T47D (cell line): ENCODE data around the gene SPATA31E1.
"Not testable (repeated sequence)": the region's sequence is repeated elsewhere in the genome, so short reads cannot be mapped to it uniquely, and the experiment has no call there.

Experiments
- DNase-seq, 2 experiments: peaks; one replicate each; pipeline versions ENCODE4 v3.0.0 to v3.0.0-alpha.2; 2011 to 2012; ENCODE audit warnings: low read depth in 1 of 2, low spot score in 1 of 2
- JUND ChIP-seq: IDR thresholded peaks from 2 replicates; pipeline ENCODE4 v1.6.1; 2012; ENCODE audit warnings: low read depth
- in situ Hi-C: cut with HindIII; loops from 2 replicates; pipeline ENCODE4 v1.10.0; 2016; ENCODE audit warnings: low sequenced_read_pairs, low pct_unique_long_range_greater_than_20kb

SPATA31E1 gene

DNA sequence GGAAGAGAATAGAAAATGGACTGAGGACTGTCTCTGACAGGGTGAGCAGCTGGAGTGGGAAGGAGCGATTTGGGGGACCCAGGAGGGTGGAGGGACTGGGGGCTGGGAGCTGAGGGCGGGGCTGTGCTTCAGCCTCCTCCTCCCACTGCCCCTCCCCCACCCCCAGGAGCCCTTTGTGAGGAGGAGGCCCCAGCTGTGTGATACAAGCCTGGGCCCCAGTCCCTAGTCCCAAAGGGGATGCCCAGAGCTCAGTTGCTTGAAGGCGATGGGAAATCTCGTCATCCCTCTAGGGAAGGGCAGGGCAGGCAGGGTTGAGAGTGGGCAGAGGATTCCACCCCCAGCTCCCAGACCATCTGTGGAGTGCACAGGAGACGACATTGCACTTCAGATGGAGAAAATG, at the start of gene SPATA31E1:
Gene SPATA31E1, plus strand, starts transcription at position 251 of the 400 bp plus-strand sequence. Its CDS starts 15 bp downstream, at position 266.
- in situ Hi-C loops, result no loop called here
- TF ChIP-seq JUND, result no peak

DNA sequence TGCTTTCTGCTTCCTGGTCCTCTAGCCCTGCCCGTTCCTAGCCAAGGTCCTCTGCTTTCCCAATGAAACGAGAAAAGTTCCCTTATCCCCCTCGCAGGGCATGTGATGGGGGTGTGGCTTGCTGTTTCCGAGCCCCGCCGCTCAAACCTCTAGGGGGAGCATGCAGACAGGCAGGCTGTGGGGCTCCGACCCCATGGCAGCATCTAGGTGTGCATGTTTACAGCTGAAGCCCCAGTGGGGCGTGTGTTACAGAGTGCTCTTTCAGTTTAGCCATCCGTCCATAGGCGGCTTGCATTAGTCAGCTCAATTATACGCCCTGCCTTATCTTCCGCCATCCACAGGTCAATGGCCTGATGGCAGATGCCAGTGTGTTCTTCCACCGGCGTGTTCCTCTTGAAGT, 48.3 kb upstream of the SPATA31E1 start:
- in situ Hi-C loops, result no loop called here
- no peak for TF ChIP-seq JUND
- no peak for DNase-seq

More for the DNA sequence above, at the start of gene SPATA31E1:
- DNase-seq, result no peak

DNA sequence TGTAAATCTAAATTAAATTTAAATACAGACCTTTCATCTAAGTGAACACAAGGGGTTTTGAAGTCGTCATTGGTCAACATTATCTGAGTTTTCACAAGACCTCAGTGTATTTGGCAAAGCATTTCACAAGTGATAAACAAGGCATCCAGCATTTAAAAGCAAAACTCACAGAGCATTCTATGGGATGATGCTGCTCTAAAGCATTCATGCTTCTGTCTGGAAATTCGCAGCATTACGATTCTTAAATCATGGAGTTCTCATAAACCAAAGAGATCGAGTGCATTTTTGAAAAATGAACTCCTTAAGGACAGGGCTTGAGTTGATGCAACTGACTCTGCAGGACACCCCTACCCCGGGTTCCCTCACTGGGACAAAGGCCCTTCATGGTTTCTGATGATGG, 46.1 kb upstream of the SPATA31E1 start:
- in situ Hi-C loops, result no loop called here
- no peak for TF ChIP-seq JUND
- no peak for DNase-seq

DNA sequence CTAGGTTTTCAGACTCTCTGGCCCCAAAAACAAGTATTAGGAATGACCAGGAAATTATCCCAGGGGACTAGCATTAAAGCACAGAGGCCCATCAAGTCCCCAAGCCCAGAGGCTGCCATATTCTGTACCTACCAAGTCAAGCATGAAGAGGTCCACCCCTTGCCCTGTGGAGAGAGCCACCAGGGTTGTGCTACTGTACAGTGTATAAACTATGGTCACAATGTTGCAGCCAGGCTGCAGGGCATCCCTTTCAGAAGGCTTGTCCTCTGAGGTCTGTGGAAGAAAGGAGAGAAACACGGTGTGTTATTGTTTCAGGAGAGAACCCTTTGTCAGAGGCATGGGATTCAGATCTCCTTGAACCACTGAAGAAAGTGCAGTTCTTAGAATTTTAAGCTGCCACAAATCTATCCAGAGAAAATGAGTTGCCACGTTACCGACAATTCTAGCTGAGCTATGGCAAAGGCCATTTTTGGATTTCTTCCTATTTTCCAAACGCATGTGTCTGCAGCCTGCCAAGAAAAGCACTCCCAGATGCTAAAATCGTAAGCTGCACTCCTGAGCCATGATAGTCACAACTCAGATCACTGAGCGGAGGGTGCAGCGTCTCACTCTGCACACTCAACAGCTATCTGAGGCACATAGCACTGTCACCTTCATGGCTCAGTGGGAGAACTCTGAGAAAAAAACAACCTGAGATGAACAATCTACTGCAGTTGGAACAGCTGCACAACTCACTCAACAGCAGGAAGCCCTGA, 45.5 kb upstream of the SPATA31E1 start:
- no peak for TF ChIP-seq JUND
- DNase-seq, result no peak
- in situ Hi-C loops, result no loop called here

DNA sequence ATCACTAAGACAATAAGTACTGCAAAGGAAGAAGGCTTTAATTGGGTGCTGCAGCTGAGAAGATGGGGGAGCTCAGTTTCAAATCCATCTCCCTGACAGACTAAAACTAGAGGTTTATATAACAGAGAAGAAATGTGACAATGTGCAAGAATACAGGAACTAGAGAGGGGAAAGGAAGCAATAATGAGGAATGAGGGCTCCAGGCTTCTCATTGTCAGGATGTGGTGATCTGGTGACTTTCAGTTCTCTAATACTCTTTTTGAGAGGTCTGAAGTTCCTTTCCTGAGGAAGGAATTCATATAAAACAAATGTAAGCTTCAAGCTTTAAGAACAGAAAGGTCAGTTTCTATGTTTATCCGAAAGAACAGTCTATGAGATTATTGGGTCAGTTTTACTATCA, 42.5 kb upstream of the SPATA31E1 start:
- DNase-seq, result no peak
- in situ Hi-C loops, result no loop called here

DNA sequence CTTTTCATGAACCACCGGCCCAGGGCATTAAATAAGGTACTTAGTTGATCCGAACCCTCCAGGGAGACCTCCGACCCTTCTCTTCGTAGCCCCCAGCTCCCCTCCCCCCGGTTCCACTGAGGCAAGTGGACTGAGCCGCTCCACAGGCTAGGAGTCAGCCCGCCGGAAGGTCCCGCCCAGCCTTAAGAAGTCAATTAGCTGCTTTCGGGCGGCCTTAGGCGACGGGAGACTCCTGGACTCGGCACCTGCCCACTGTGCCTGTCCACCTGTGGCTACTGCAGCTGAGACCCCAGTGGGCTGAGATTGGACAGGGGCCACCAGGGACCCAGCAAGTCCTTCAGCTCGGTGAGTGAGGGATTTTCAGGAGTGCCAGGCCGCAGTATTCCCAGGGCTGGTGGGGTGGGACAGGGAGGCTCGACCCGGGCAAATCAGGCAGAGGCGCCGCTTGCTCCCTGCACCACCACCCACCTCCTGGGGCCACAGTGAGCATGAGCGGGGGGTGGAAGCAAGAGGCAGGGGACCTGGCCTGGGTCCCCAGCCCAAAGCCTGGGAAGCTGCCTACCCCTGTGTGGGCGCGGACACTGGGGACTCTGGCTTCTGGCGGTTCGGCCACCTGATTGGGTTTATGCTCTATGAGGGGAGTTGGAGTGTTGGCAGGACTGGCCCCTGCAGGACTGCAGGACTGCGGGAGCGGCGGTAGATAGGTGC, 39.6 kb upstream of the SPATA31E1 start:
- in situ Hi-C loops, result no loop called here
- DNase-seq, result no peak
- TF ChIP-seq JUND, result no peak

More for the DNA sequence above, 42.5 kb upstream of the SPATA31E1 start:
- no peak for TF ChIP-seq JUND

DNA sequence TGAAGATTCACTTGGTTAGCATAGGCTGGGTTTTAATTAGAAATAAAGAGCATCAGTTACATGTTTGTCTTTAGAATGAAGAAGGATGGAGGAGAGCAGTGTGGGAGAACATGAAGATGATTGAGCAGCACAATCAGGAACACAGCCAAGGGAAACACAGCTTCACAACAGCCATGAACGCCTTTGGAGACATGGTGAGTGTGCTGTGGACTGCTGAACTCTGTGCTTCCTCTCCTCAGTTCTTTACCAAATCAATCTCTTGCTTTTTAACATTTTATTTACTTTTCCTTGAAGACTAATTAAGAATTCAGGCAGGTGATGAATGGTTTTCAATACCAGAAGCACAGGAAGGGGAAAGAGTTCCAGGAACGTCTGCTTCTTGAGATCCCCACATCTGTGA, 38.2 kb upstream of the SPATA31E1 start:
- no peak for TF ChIP-seq JUND
- DNase-seq, result no peak

DNA sequence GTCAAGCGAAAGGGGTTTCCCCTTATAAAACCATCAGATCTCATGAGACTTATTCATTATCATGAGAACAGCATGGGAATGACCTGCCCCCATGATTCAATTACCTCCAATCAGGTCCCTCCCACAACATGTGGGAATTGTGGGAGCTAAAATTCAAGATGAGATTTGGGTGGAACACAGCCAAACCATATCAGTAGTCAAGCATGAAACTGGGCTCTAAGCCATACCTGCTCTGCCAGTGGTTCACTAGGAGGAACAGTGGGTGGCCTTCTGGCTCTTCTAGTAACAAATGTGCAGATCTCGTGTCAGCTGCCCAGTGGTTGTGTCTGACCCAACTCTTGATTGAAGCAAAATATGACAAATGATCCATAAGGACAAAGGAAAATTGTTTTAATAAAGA, 34.9 kb upstream of the SPATA31E1 start:
- in situ Hi-C loops, DNase-seq: not testable (repeated sequence)

More for the DNA sequence above, 38.2 kb upstream of the SPATA31E1 start:
- in situ Hi-C loops, result no loop called here

DNA sequence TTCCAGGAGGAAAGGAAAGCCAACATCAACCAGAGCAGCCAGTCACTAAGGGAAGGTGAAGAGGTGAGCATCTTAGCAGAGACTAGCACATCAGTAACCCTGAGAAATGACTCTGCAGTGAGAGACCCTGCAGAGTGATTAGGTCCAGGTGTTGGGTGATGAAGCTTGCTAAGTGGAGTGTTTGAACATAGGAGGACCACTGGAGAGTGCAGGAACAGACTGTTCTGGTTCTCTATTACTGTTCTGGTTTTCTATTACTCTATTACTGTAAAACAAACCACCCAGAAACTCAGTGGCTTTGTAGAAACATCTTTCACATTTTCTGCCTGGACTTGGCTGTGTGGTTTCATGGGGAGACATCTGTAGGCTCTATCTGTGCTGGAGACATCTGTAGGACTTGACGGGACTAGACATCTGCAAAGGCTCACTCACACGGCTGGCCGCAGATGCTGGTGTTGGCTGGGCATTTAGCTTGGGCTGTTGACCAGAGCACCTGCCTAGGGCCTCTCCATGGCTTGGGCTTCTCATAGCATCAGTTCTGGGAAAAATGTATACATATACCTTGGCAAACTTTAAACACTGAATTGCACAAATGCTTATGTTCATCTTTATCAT, 33.4 kb upstream of the SPATA31E1 start:
- in situ Hi-C loops, result no loop called here
- TF ChIP-seq JUND, result no peak
- no peak for DNase-seq

DNA sequence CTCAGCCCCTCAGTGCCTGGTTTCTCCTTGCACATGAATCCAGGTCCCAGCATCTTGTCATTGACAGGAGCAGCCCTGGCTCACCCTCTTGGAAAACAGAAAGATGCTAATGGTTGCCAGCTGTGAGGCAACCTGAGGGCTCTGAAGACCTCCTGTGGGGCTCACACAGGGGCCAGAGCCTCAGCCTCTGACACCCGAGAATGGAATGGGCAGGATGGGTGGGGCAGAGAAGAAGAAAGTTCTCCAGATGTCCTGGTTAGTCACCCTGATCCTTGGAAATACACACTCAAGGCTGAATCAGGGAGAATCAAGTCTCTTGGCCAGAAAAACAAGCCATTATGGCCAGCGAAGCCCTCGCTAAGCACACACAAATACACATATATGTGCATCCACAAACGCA, 32.3 kb upstream of the SPATA31E1 start:
- no peak for DNase-seq
- in situ Hi-C loops, result no loop called here
- no peak for TF ChIP-seq JUND

DNA sequence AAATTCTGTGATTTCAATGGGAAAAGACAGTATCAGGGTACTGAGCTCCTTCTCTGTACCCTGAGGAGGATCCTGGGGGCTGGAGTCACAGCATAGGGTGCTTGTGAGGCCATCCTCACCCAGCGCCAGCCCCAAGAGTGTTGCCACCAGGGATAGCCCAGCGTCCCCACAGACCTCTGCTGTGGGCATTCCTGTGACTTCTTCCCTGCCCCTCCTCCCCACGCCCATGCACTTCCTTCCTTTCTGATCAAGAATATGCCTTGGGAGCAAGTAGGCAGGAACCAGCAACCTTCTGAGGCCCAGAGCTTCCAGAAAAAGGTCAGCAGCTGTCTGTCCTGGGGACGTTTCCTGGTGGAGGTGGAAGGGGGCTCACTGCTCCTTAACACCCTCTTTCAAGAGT, 31.5 kb upstream of the SPATA31E1 start:
- in situ Hi-C loops, DNase-seq: not testable (repeated sequence)

DNA sequence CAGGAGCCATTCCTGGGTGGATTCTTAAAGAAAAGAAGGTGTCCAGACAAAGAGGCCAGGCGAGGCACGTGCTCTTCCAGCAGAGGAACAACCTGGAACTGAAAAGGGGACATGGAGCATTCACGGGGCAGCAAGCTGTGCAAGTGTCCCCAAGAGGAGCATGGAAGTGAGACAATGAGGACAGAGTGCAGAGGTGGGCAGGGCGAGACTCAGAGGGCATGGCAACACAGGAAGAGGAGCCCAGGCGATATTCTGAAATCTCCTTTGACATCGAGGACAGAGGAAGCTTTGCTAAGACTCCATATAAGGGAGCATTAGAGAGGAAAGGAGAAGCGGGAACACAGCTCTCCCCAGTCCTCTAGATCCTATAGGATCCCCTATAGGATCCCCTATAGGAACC, 29.4 kb upstream of the SPATA31E1 start:
- TF ChIP-seq JUND, result no peak
- in situ Hi-C loops, result no loop called here
- DNase-seq, result no peak

DNA sequence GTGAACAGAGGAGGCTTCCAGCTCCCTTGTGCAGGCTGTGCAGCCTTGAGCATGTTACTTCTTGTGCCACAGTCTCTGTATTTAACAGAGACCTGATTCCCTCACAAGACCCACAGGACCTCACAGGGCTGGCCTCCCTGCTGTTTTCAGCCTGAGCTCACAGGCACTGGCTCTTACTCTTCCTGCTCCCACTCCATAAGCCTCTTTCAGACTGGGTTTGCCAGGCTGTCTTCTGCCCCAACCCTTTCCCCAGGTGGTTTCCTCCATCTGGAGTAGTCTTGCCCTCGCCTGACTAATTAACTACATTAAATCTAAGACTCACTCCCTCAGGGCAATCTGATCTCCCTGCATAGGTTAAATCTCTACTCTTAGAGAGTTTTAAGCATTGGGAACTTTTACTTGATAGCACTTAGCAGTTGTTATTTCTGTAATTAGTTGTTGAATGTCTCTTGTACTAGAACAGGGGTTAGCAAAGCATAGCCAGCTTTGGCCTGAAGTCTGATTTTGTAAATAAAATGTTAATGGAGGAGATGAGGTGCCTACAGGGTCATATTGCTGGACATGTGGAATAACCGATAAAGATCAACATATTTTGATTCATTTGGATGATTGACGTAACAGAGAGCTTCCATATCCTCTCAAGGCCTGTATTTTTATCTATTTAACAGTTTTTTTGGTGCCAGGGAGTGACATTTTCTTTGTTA, 28.6 kb upstream of the SPATA31E1 start:
- TF ChIP-seq JUND, result no peak
- in situ Hi-C loops, result no loop called here
- DNase-seq, result no peak
